ENCODE results near the gene MAPT.
"Not testable (repeated sequence)": the region's sequence is repeated elsewhere in the genome, so short reads cannot be mapped to it uniquely, and the experiment has no call there.

Gene MAPT

GRCh38 chr17:45902892-45903346 lies 8.6 kb downstream of the MAPT start:
- no peak for DNase-seq

- no peak for DNase-seq
These were observed 10.5 kb downstream of the MAPT start for GRCh38 chr17:45904866-45905265.

- DNase-seq: no peak
These were observed 11.5 kb downstream of the MAPT start for GRCh38 chr17:45905814-45906213.

- DNase-seq: no peak
These were observed 11.9 kb downstream of the MAPT start for GRCh38 chr17:45906237-45906636.

GRCh38 chr17:45906927-45907622 lies 12.7 kb downstream of the MAPT start:
- no peak for DNase-seq

- peak in 1 of 2 experiments; percentile 7 for DNase-seq
These were observed 13.5 kb downstream of the MAPT start for GRCh38 chr17:45907750-45908395.

- no peak for DNase-seq
These were observed 14.1 kb downstream of the MAPT start for GRCh38 chr17:45908460-45908859.

GRCh38 chr17:45908935-45909334 lies 14.6 kb downstream of the MAPT start:
- DNase-seq: no peak

- DNase-seq: no peak
These were observed 16.3 kb downstream of the MAPT start for GRCh38 chr17:45910667-45911066.

- DNase-seq: no peak
These were observed 18.0 kb downstream of the MAPT start for GRCh38 chr17:45912319-45912718.

GRCh38 chr17:45913030-45913429 lies 18.7 kb downstream of the MAPT start:
- DNase-seq: not testable (repeated sequence)

GRCh38 chr17:45914047-45914717 lies 19.8 kb downstream of the MAPT start:
- no peak for DNase-seq

- no peak for DNase-seq
These were observed 20.9 kb downstream of the MAPT start for GRCh38 chr17:45915263-45915662.

- no peak for DNase-seq
These were observed 22.7 kb downstream of the MAPT start for GRCh38 chr17:45917081-45917480.

GRCh38 chr17:45918241-45918745 lies 23.9 kb downstream of the MAPT start:
- DNase-seq: no peak

GRCh38 chr17:45919136-45919535 lies 24.8 kb downstream of the MAPT start:
- DNase-seq: no peak

GRCh38 chr17:45920083-45920482 lies 25.7 kb downstream of the MAPT start:
- no peak for DNase-seq

GRCh38 chr17:45923511-45924268 lies 29.3 kb downstream of the MAPT start:
- no peak for DNase-seq

- no peak for DNase-seq
These were observed 30.0 kb downstream of the MAPT start for GRCh38 chr17:45924332-45924820.

- no peak for DNase-seq
These were observed 31.0 kb downstream of the MAPT start for GRCh38 chr17:45925311-45925710.

GRCh38 chr17:45927247-45927646 lies 32.9 kb downstream of the MAPT start:
- DNase-seq: no peak

GRCh38 chr17:45929344-45929743 lies 35.0 kb downstream of the MAPT start:
- DNase-seq: no peak

- no peak for DNase-seq
These were observed 36.1 kb downstream of the MAPT start for GRCh38 chr17:45930420-45930951.
